HG02885 (cell line): ENCODE measurements around the gene WWC1.

Source experiments
- ATAC-seq: cut with Tn5 transposase; IDR thresholded peaks from one replicate; pipeline ENCODE4 v1.9.1; 2021; ENCODE audit warnings: mild to moderate bottlenecking; ENCODE audit not compliant: unreplicated experiment, poor library complexity

WWC1 gene

DNA sequence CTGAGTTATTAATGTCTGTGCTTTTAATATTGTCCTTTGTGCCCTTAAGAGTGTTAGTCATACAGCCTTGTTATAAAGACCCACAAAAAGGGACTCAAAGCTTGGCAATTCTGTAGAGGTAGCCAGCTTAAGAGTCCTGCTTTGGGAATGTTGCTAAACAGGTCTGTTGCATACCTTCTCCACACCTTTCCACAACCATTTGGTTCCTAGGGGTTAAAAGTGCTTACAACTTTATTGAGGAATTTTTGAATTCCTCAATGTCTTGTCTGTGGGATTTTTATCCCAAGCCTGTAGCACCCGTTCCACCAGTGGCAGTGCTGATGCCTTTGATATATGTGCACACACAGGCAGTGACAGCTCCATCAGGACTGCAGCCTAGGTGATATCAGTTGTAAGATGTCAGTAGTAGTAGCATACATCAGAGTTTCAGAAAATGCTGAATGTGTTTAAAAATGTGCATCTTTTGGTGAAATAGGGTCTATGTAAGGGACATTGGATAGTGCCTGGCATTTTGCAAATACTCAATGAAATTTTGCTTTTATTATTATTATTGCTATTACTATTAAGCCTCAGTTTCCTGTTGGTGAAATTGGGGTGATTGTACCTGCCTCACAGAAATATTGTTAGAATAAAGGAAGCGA lies 68.5 kb downstream of the WWC1 start:
- ATAC-seq: no peak

DNA sequence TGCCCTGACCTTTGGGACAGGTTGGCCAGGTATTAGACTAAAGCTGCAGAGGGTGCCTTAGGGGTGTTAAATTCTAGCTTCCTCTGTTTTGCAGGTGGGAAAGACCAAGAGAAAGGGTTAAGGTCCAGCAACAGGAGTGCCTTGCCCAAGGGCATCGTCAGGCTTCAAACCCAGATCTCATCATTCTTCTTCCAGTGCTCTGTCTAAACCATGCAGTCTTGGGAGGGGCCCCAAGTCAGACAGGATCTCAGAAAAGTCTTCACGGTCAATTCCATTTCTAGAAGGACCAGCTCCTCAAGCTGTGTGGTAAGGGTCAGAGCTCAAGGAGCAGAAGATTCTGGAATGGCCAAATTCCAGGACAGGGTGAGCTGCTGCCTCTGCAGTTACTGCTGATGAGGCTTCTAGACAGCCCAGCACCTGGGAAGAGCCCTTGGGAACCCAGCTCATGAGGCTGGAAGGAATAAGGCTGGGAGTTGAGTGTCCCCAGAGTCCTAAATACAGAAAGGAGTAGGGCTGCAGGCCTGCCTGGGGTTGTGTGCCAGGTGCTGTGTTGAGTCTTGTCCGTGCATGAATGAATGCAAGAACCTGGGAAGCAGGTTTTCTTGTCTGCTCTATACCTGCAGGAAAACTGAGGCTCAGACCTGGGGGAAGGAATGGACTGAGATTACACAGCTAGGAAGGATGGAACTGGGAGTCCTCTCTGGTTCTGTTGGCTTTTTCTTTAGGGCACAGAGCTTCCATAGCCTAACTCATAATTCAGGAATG lies 69.3 kb downstream of the WWC1 start:
- ATAC-seq: no peak

DNA sequence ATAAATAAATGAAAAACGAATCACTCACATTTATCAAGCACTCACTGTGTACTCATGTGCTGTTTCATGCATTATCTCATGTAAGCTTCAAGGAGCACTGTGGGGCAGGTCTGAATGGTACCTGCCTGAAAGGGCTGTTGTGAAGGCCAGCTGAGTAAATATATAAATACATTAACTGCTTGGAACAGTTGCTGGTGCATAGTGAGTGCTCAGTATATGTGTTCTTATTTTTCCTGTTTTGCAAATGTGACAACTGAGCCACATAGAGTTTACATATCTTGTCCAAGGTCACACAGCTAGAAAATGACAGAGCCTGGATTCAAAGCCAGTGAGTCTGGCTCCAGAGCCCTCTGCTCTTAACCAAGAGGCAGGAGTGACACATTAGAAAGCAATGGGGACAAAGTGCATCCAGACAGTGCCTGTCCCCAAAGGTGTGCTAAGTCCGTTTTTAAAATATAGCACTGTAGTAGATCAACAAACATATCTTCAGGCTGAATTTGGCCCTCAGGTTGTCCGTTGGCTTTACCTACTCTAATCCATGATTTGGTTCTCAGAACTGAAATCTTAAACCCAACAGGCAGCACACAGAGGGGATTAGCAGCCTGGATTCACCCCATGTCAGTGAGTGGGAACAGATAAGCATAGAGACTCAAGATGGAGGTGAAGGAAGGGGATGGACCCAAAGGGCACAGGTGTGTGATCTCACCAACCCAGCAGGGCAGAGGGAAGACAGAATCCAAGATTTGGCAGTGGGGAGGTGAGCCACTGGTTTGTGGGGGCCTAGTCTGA lies 70.8 kb downstream of the WWC1 start:
- no peak for ATAC-seq

DNA sequence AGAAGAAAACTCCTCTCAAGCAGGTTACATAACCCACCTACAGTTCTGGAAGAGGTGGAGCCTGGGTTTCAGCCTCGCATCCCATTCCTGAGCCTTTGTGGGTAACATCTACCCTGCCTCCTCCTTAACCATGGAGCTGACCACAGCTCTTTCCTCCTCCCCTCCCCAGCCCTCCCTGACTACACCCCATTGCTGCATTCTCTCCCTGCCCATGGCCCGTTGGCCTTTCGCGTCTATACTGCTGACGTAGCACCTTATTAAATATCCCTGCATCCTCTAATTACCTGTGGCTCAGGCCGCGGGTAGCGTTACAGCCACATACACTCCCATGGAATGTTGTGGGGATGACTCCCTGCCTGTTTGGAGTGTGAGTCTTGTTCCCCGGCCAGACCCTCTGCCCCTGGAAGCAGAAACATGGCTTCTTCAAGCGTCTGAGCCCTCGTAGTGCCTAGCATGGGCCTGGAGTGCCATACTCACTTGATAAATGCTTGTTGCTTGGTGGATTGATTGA lies 72.8 kb downstream of the WWC1 start:
- ATAC-seq: no peak

DNA sequence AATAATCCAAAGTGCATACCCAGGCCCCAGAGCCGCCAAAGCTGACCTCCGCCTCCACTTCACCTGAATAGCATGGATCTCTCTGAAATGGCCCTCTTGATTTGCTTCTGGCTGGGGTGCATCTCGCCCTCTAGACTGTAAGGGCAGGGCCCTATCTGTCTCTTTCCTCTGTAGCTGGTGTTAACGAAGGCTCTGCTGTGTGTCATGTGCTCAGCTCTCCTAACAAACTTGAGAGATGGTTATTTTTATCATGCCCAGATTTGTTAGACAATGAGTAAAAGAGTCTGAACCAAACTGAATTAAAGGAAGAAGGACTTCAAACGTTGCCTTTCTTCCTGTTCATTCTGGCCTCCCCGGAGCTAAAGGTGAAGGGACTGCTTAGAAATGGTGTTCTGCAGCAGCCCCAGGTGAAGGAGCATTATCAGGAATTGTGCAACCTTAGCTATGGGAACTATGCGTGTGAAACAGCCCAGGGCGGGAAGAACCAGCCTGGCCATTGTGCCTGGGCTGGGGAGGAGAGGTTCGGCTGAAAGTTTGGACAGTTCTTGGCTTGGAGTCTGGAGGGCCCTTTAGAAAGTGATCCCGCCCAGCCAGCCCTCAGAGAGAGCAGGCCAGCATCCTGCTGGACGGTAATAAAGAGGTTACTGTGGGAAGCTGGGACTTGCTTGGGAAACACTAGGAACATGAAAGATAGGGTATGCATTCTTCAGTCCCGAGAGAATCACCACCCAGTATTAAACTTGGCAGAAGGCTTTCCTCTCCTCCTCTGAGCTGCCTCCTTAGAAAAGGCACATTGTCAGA lies 73.5 kb downstream of the WWC1 start:
- no peak for ATAC-seq

DNA sequence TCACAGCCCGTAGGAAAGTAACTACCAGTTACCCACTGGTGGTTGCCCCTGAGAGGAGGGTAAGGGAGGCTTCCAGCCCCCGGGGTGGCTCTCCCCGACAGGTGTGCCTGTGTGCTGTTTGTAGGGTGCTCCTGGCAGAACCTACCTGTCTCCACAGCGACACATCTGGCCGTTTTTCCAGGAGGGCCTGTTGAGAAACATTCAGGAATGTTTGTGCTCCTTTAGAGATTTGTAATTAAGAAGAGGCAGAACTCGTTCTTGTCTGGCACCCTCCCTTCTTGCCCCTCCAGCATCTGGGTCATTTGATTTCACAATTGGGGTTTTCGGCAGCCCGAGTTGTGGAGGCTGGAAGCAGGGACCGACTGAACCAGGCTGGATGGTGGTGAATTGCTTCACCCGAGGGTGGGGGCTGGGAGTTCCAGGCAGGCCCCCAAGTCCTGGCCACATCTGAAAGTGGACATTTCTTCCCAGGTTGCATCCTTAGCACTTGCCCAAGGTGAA lies 74.2 kb downstream of the WWC1 start:
- no peak for ATAC-seq

DNA sequence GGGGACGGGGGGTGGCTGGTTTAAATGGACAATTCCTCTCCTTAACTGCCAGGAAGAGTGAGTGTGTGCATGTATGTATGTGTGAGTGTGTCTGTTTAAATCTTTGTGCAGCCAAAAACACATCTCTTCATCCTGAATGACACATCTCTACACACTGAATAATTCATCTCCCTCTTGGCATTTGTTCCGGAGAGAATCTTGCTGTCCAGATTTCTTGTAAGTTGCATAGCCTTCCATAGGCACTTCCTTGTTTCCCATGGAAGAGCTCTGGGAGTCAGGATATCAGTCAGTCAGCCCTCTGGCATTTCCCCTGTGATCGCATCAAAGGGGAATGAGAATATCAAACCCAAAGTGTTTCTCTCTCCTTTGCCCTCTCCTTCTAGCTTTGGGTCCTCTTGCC lies 74.7 kb downstream of the WWC1 start:
- no peak for ATAC-seq

DNA sequence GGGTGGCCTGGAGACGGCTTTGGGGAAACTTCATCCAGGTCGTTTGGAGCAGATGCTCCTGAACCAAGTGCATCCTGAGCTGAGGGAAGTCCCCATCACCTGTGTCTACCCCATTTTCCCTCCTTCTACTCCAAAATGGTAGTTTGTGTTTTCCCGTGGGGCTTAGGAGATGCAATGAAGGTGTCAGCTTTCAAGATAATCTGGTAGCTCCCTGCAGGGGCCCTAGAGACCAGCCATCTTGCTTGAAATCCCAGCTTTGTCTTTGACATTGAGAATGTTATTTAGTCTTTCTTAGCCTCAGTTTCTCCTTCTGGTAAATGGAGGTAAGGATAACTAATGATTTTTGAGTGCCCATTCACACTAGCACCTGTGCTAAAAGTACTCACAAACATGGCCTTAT lies 77.4 kb downstream of the WWC1 start:
- no peak for ATAC-seq

DNA sequence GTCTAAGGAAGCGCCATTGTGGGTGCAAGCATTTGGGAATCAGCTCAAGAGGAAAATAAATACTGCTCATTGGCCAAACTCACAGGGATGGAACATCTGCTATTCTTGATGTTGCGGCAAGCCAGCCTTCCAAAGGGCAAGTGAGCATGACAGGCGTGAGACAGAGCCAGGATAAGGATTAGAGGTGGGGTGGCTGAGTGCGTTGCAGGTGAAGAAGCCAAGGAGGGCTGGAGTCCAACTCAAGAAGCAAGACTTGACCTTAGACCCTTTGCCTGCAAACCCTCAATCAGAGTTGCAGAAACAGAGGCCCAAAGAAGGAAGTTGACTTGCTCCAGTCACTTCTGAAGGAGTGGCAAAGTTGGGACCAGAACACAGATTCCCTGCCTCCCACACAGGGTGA lies 79.4 kb downstream of the WWC1 start:
- ATAC-seq: no peak

DNA sequence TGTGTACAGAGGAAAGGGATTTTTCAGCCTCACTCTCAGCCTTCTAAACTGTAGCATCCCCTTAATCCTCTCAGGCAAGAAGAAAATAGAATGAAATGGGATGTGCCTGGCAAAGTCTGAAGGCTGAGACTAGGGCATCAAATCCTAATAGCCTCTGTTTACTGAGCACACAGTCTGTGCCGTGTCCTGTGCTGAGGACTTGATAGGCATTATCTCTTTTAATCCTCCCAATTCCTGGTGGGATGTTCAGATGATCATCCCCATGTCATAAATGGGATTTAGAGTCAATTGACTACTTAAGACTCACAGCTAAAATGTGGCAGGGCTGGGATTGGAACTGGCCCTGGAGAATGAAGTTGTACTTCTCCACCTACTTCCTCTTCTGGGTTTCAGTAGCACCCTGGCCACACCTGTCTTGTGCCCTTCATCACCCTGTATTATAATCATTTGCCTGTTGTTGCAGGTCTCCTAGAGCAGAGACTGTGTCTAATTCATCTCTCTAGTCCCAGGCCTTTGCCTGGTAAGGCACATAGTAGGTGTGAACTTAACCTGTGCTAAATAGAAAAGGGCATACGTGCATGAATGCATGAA lies 81.0 kb downstream of the WWC1 start:
- peak; percentile 71 for ATAC-seq

DNA sequence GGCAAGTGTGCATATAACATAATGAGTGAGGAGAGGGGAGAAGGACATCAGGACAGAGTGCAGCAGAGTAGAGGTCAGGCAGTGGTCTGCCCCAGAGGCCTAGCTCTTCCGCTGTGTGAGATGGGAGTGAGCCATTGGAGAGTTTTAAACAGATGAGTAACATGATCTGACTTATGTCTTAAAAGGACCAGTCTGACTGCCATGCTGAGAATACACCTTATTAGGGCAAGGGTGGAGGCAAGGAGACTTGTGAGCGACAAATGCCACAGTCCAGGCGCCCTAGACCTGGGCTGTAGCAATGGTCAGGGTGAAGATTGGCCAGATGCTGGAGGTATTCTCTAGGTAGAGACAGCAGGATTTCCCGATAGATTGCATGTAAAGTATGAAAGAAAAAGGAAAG lies 83.1 kb downstream of the WWC1 start:
- ATAC-seq: no peak

DNA sequence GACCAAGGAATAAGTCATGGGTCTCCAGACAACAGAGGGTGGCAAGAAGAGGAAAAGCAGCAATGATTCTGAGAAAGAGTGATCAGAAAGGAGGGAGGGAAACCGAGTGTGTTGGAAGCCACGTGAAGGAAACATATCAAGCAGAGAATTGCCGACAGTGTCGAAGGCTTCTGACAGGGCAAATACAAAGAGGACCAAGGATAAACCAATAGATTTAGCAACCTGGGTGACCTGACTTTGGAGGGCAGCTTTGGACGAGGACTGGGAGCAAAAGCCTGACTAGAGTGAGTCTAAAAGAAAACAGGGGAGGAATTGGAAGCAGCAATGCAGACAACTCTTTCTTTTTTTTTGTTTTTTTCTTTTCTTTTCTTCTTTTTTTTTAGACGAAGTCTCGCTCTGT lies 83.8 kb downstream of the WWC1 start:
- no peak for ATAC-seq

DNA sequence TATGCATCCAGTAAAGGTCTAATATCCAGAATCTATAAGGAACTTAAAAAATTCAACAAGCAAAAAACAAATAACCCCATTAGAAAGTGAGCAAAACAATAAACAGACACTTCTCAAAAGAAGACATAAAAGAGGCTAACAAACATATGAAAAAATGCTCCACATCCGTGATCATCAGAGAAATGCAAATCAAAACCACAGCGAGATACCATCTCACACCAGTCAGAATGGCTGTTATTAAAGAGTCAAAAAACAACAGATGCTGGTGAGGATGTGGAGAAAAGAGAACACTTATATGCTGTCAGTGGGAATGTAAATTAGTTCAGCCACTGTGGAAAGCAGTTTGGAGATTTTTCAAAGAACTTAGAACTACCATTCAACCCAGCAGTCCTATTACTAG lies 86.1 kb downstream of the WWC1 start:
- no peak for ATAC-seq

DNA sequence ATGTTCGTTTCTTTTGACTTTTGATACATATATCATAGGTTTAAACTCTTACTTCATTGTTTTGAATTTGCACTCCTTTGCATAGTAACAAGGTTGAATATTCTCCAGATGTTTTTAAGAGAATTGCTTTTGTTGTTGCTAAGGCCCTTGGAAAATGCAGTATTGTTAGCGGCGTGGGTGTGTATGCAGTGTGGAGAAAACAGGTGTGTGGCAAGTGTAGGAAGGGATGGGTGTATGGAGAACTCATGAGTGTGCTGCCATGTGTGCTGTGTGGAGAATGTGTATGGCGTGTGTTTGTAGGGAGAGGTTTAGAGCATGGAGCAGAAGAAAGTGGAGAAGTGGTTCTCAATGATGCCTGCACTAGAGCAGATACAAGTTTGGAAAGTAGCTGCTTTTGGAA lies 87.3 kb downstream of the WWC1 start:
- no peak for ATAC-seq

DNA sequence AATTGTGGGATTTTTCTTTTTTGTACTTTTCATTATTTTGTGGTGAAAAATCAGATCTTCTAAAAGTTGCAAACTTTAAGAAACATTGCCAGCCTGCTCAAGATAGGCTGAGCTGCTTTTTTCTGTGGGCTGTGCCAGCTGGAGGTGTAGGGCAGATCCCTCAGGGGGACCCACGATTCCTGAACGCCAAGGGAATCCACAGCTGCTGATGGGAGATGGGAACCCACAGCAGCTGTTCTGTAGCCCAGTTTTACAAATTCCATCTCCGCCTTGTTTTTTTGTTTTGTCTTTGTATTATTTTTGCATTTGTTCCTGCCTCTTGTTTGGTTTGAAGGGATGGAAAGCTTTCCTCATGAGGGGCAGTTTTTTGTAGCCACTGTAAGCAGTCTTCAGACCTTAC lies 91.0 kb downstream of the WWC1 start:
- no peak for ATAC-seq

DNA sequence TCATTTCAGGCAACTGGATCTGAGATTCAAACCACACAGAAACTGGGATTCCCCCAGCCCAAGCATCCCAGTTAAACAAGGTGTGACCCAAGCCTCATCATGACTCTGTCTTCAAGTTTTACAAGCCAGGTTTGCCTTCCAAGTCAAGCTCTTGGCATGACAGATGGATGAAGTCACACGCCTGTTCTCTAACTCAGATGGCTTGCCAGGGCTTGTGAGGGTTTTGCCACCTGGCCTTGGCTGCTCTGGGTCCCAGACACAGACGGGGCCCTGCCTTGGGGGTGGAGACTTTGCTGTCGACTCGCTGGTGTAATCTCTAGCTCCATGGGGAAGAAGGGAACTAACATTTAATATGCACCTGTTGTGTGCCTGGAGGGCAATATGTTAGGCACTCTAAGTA lies 99.0 kb downstream of the WWC1 start:
- ATAC-seq: no peak

DNA sequence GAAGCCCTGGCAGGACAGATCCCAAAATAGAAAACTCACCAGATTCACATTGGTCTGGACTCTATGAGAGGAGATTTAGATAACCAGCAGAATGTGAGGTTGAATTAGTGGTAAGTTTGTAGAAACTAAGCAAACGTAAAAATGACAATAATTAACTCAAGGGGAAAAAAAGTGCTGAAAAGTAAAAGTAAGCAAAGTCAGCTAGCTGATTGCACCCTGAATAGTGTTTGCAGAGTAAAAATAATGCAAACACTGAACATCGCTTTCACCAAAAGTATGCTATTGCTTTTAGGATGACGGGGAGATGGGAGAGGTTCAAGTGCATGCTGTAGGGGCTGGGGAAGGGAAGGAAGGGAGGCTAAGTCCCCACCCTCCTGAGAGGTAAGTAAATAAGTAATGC lies 102.3 kb downstream of the WWC1 start:
- ATAC-seq: no peak

DNA sequence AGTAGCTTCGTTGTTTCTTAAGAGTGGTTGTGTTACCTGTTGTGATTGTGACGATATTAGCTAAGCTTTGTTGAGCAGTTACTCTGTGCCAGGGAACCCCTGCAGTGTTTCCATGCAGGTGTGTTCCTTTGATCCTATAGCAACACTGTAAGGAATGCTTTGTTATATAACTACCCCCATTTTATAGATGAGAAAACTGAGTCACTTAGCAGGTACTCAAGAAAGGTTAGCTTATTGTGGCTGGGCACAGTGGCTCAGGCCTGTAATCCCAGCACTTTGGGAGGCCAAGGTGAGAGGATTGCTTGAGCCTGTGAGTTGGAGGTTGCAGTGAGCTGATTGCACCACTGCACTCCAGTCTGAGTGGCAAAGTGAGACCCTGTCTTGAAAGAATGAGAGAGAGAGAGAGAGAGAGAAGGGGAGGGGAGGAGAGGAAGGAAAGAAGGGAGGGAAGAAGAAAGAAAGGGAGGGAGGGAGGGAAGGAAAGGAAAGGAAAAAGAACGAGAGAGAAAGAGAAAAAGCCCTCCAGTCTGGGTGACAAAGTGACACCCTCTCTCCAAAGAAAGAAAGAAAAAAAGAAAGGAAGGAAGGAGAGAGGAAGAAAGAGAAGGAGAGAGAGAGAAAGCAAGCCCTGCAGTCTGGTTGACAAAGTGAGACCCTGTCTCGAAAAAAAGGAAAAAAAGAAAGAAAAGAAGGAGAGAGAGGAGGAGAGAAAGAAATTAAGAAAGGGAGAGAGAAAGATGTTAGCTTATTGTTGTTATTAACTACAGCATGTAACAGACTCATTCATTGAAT lies 109.2 kb downstream of the WWC1 start:
- ATAC-seq: no peak

DNA sequence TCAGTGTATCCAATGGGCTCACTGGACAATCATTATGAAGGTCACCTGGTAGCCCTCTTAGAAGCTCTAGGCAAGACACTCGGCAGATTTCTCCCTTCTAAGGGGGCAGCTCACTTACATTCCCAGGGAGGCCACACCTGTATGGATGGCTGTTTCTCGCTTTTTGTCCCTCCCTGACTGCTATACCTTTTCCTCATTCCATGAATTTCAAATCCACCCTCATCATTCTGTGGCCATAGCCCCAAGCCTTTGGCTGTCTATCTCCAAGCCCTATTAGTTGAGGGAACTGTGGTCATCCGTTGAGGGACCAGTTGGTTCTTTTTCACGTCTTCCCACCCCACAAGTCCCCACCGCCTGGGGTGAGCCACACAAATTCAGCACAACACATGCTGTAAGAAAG lies 109.8 kb downstream of the WWC1 start:
- ATAC-seq: no peak
